ENCODE data around the gene LRRC31.

Gene LRRC31

GRCh38 chr3:169869484-169870220 is at the start of gene LRRC31:
TSS of gene LRRC31 (minus strand) at chr3:169869935. CDS start at chr3:169869807, 128 bp downstream.
- no peak for DNase-seq

- DNase-seq, result no peak
Observed at GRCh38 chr3:169914321-169914720, 44.6 kb upstream of the LRRC31 start.

GRCh38 chr3:169913323-169913722 is 43.6 kb upstream of the LRRC31 start:
- no peak for DNase-seq

GRCh38 chr3:169911272-169911671 is 41.5 kb upstream of the LRRC31 start, which contains the start of gene SAMD7:
TSS of gene SAMD7 (plus strand) at chr3:169911572. CDS start at chr3:169919499, 7,927 bp downstream.
- DNase-seq, result no peak

- no peak for DNase-seq
Observed at GRCh38 chr3:169907944-169908343, 38.2 kb upstream of the LRRC31 start.

GRCh38 chr3:169907476-169907875 is 37.7 kb upstream of the LRRC31 start:
- no peak for DNase-seq

GRCh38 chr3:169905404-169905803 is 35.7 kb upstream of the LRRC31 start:
- DNase-seq, result no peak

- no peak for DNase-seq
Observed at GRCh38 chr3:169901453-169901852, 31.7 kb upstream of the LRRC31 start.

GRCh38 chr3:169897284-169897683 is 27.5 kb upstream of the LRRC31 start:
- no peak for DNase-seq

GRCh38 chr3:169895072-169895471 is 25.3 kb upstream of the LRRC31 start:
- DNase-seq, result no peak

GRCh38 chr3:169894110-169894509 is 24.4 kb upstream of the LRRC31 start:
- no peak for DNase-seq

- no peak for DNase-seq
Observed at GRCh38 chr3:169891886-169892285, 22.2 kb upstream of the LRRC31 start.

- DNase-seq, result no peak
Observed at GRCh38 chr3:169886671-169887070, 16.9 kb upstream of the LRRC31 start.

GRCh38 chr3:169880576-169881250 is 11.0 kb upstream of the LRRC31 start:
- DNase-seq, result no peak

- no peak for DNase-seq
Observed at GRCh38 chr3:169879845-169880575, 10.3 kb upstream of the LRRC31 start.

- DNase-seq, result no peak
Observed at GRCh38 chr3:169879013-169879557, 9.3 kb upstream of the LRRC31 start.

- no peak for DNase-seq
Observed at GRCh38 chr3:169871129-169871886, 1.6 kb upstream of the LRRC31 start.

- no peak for DNase-seq
Observed at GRCh38 chr3:169868369-169868768, 1.4 kb downstream of the LRRC31 start.

- no peak for DNase-seq
Observed at GRCh38 chr3:169867584-169868210, 2.0 kb downstream of the LRRC31 start.

- DNase-seq, result peak; percentile 26
Observed at GRCh38 chr3:169865176-169865767, 4.5 kb downstream of the LRRC31 start.

GRCh38 chr3:169864270-169864669 is 5.5 kb downstream of the LRRC31 start:
- DNase-seq, result no peak

- DNase-seq, result peak; percentile 78
Observed at GRCh38 chr3:169863458-169863899, 6.3 kb downstream of the LRRC31 start.
